ENCODE measurements around the gene GRIP1.

DNA sequence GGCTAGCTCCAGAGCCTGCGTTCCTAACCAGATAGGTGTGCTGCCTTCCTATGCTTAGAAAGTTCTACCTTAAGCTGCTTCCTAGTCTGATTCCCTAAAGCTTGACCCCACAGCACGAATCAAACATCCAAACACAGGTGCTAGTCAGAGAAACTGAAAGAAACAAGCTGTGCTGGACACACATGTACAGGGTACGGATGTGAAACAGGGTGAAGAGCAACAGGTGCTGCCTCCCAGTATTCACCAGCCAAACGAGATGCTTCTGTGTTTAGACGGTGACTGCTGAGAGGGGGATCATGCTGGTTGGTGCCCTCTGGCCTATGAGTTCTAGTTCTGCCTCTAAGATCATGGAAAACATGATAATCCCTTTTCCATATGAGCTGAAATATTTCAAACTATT lies 105.3 kb downstream of the GRIP1 start:
- TF ChIP-seq, protein P1, sequence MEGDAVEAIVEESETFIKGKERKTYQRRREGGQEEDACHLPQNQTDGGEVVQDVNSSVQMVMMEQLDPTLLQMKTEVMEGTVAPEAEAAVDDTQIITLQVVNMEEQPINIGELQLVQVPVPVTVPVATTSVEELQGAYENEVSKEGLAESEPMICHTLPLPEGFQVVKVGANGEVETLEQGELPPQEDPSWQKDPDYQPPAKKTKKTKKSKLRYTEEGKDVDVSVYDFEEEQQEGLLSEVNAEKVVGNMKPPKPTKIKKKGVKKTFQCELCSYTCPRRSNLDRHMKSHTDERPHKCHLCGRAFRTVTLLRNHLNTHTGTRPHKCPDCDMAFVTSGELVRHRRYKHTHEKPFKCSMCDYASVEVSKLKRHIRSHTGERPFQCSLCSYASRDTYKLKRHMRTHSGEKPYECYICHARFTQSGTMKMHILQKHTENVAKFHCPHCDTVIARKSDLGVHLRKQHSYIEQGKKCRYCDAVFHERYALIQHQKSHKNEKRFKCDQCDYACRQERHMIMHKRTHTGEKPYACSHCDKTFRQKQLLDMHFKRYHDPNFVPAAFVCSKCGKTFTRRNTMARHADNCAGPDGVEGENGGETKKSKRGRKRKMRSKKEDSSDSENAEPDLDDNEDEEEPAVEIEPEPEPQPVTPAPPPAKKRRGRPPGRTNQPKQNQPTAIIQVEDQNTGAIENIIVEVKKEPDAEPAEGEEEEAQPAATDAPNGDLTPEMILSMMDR (IDR thresholded peaks at IDR 0.05; ENCODE audit: poor library complexity), result no peak
- no peak for TF ChIP-seq EZH2 (IDR thresholded peaks at IDR 0.05; ENCODE audit: borderline replicate concordance)

Data from hepatocyte (in vitro differentiated cells).